ENCODE data around the gene CST3. TPM values are rescaled to one million over a fixed set of nuclear protein-coding genes. Genes with fewer than 3 reads are reported as not detected.

The CST3 gene
- polyA plus RNA-seq, 4 donors = 131 to 207 (median 167) TPM

Other genes starting within 250 kb of the CST3 start
- 10 to 100 TPM; 16.3 to 29.0 (median 18.8) TPM for gene NAPB, start 216.5 kb downstream of the CST3 start, polyA plus RNA-seq (ENCODE audit: insufficient read length in 4 of 4)
- gene CSTL1, start 198.3 kb downstream of the CST3 start, polyA plus RNA-seq (ENCODE audit: insufficient read length in 4 of 4) = not detected
- not detected for gene CST11, start 185.1 kb downstream of the CST3 start, polyA plus RNA-seq (ENCODE audit: insufficient read length in 4 of 4)
- gene CST8, start 146.8 kb downstream of the CST3 start, polyA plus RNA-seq (ENCODE audit: insufficient read length in 4 of 4) = not detected
- not detected for gene CST9L, start 69.5 kb downstream of the CST3 start, polyA plus RNA-seq (ENCODE audit: insufficient read length in 4 of 4)
- not detected for gene CST9, start 32.0 kb downstream of the CST3 start, polyA plus RNA-seq (ENCODE audit: insufficient read length in 4 of 4)
- not detected for gene CST4, start 51.1 kb upstream of the CST3 start, polyA plus RNA-seq (ENCODE audit: insufficient read length in 4 of 4)
- not detected for gene CST1, start 113.0 kb upstream of the CST3 start, polyA plus RNA-seq (ENCODE audit: insufficient read length in 4 of 4)
- gene CST2, start 188.8 kb upstream of the CST3 start, polyA plus RNA-seq (ENCODE audit: insufficient read length in 4 of 4) = not detected
- gene CST5, start 241.8 kb upstream of the CST3 start, polyA plus RNA-seq (ENCODE audit: insufficient read length in 4 of 4) = under 1 TPM; 0.24 to 0.70 (median 0.36) TPM

Measured in left renal cortex interstitium (tissue), 4 donors.